HepG2 (cell line): ENCODE results near the gene CACNB4. TPM values are rescaled to one million over a fixed set of nuclear protein-coding genes. Genes with fewer than 3 reads are reported as not detected.

ENCODE experiments used
- ATAC-seq: fragments of 200-7000 bp; cut with Tn5 transposase; 3 replicates; pipeline ENCODE4 v1.9.1; 2020; ENCODE audit warnings: mild to moderate bottlenecking, moderate library complexity
- BruUV-seq: library from RNA; stranded (reverse); fragments of 400-500 nt; replicated peaks from 2 replicates; lab custom pipeline; 2021; lab: Mats Ljungman, UMichigan
- CTCF ChIA-PET: fragments of 300-600 bp; formaldehyde crosslinking; extraction: SDS; loops from one replicate; lab custom pipeline; 2021; ENCODE audit warnings: low total read pairs, inconsistent platforms, low intra/inter-chr PET ratio; lab: Yijun Ruan, JAX
- POLR2A ChIA-PET: fragments of 350-600 bp; sonication (Branson Sonifier 250); formaldehyde crosslinking; loops from one replicate; lab custom pipeline; 2020; ENCODE audit warnings: antibody characterized with exemption, inconsistent platforms; lab: Yijun Ruan, JAX
- DNase-seq: peaks from one replicate; pipeline ENCODE4 v3.0.0-alpha.2; 2015; ENCODE audit warnings: low spot score
- FAIRE-seq: peaks from 3 replicates; lab custom pipeline; 2011; peaks lifted over from hg19 to GRCh38; lab: Jason Lieb, UNC
- H2AFZ ChIP-seq: one replicate; pipeline ENCODE4 v1.6.1; 2011; ENCODE audit warnings: low read length, inconsistent platforms
- H3K27ac ChIP-seq: fragments of 300-600 bp; 3 replicates; pipeline ENCODE4 v1.8.0; 2011; ENCODE audit warnings: mixed run types, mild to moderate bottlenecking, mixed read lengths, low read length, inconsistent platforms; ENCODE audit not compliant: insufficient read depth; ENCODE audit errors: extremely low read length
- H3K27me3 ChIP-seq, 2 experiments: fragments of 200-600 bp in 1 of 2; 2 replicates in 1 of 2; 3 replicates in 1 of 2; pipeline versions ENCODE4 v1.6.0 to v1.8.0; 2011; ENCODE audit warnings: low read length in 2 of 2, mild to moderate bottlenecking in 2 of 2, moderate library complexity in 2 of 2, inconsistent platforms in 1 of 2; ENCODE audit not compliant: insufficient read depth in 2 of 2, control insufficient read depth in 1 of 2
- H3K36me3 ChIP-seq, 2 experiments: fragments of 200-600 bp in 1 of 2; replicated peaks in 1 of 2; 2 replicates in 1 of 2; 3 replicates in 1 of 2; pipeline versions ENCODE4 v1.5.1 to v1.8.0; 2011; ENCODE audit warnings: low read length in 2 of 2, inconsistent platforms in 1 of 2; ENCODE audit not compliant: insufficient read depth in 2 of 2, control insufficient read depth in 1 of 2
- H3K4me1 ChIP-seq: 2 replicates; pipeline ENCODE4 v1.5.1; 2012; ENCODE audit warnings: low read length, inconsistent platforms; ENCODE audit not compliant: insufficient read depth
- H3K4me2 ChIP-seq: 2 replicates; pipeline ENCODE4 v1.6.0; 2011; ENCODE audit warnings: low read depth, low read length, inconsistent platforms
- H3K4me3 ChIP-seq, 3 experiments: fragments of 200-600 bp in 1 of 3; sonication (generic), shearing (Covaris generic) in 1 of 3; replicated peaks in 1 of 3; 2 replicates each; pipeline ENCODE4 v1.5.1; 2011 to 2016; ENCODE audit warnings: low read length in 3 of 3, inconsistent platforms in 2 of 3, low read depth in 2 of 3, mild to moderate bottlenecking in 2 of 3, control low read depth in 1 of 3, mixed read lengths in 1 of 3; ENCODE audit not compliant: insufficient read depth in 1 of 3
- H3K79me2 ChIP-seq: one replicate; pipeline ENCODE4 v1.6.1; 2011; ENCODE audit warnings: low read length, inconsistent platforms; ENCODE audit not compliant: insufficient read depth
- H3K9ac ChIP-seq: 2 replicates; pipeline ENCODE4 v1.6.0; 2011; ENCODE audit warnings: mild to moderate bottlenecking, low read depth, low read length, inconsistent platforms; ENCODE audit not compliant: insufficient read depth
- H3K9me3 ChIP-seq: 2 replicates; pipeline ENCODE4 v1.5.1; 2012; ENCODE audit warnings: mild to moderate bottlenecking, low read length
- H4K20me1 ChIP-seq: 2 replicates; pipeline ENCODE4 v1.6.0; 2011; ENCODE audit warnings: inconsistent platforms, mild to moderate bottlenecking, low read length, moderate library complexity; ENCODE audit not compliant: insufficient read depth
- AHR ChIP-seq: IDR thresholded peaks from 2 replicates; pipeline ENCODE4 v1.6.1; 2018; ENCODE audit warnings: missing genetic modification reagents, missing compliant biosample characterization
- ARHGAP35 ChIP-seq: sonication (generic); formaldehyde crosslinking; IDR thresholded peaks from 2 replicates; pipeline ENCODE4 v1.9.0; 2022; ENCODE audit warnings: mild to moderate bottlenecking, inconsistent platforms, moderate library complexity, missing genetic modification reagents, borderline replicate concordance
- HDAC2 ChIP-seq: sonication (generic); formaldehyde crosslinking; IDR thresholded peaks from 2 replicates; pipeline ENCODE4 v1.4.0; 2020; ENCODE audit warnings: missing genetic modification reagents
- HIVEP1 ChIP-seq: sonication (generic); formaldehyde crosslinking; IDR thresholded peaks from 2 replicates; pipeline ENCODE4 v1.4.0; 2020; ENCODE audit warnings: mild to moderate bottlenecking, missing genetic modification reagents
- NFKB2 ChIP-seq: sonication (generic); formaldehyde crosslinking; IDR thresholded peaks from 2 replicates; pipeline ENCODE4 v1.4.0; 2020; ENCODE audit warnings: missing genetic modification reagents, borderline replicate concordance
- SKI ChIP-seq: fragments of 450-650 bp; IDR thresholded peaks from one replicate; pipeline ENCODE4 v1.6.1; 2018; ENCODE audit warnings: mild to moderate bottlenecking; ENCODE audit not compliant: partially characterized antibody
- ZFP37 ChIP-seq: sonication (generic); formaldehyde crosslinking; IDR thresholded peaks from 2 replicates; pipeline ENCODE4 v1.4.0; 2020; ENCODE audit warnings: missing genetic modification reagents, borderline replicate concordance
- ZNF17 ChIP-seq: sonication (generic); formaldehyde crosslinking; IDR thresholded peaks from 2 replicates; pipeline ENCODE4 v1.5.0; 2020; ENCODE audit warnings: mild to moderate bottlenecking, missing genetic modification reagents
- ZNF331 ChIP-seq: sonication (generic); formaldehyde crosslinking; IDR thresholded peaks from 2 replicates; pipeline ENCODE4 v1.4.0; 2020; ENCODE audit warnings: missing genetic modification reagents
- ZNF644 ChIP-seq: IDR thresholded peaks from 2 replicates; pipeline ENCODE4 v1.6.1; 2016; ENCODE audit warnings: low read depth
- ZNF749 ChIP-seq: sonication (generic); formaldehyde crosslinking; IDR thresholded peaks from 2 replicates; pipeline ENCODE4 v1.8.0; 2022; ENCODE audit warnings: mild to moderate bottlenecking, missing genetic modification reagents, moderate library complexity, borderline replicate concordance
- ZNF891 ChIP-seq: sonication (generic); formaldehyde crosslinking; IDR thresholded peaks from 2 replicates; pipeline ENCODE4 v1.5.0; 2020; ENCODE audit warnings: mild to moderate bottlenecking, missing genetic modification reagents
- WGBS: methylation state at CpG from one replicate; pipeline ENCODE4 v1.1.6; 2017; ENCODE audit warnings: low lambda C conversion rate; 5-methylcytosine and 5-hydroxymethylcytosine counted together
- in situ Hi-C: cut with HindIII; loops from 2 replicates; pipeline ENCODE4 v1.10.0; 2017; ENCODE audit warnings: low pct_unique_long_range_greater_than_20kb; ENCODE audit not compliant: extremely low pct_ligation_motif_present
- intact Hi-C: fragments of 100-400 bp; cut with micrococcal nuclease; formaldehyde crosslinking; loops from one replicate; pipeline ENCODE4 v1.10.0; 2022; ENCODE audit not compliant: unreplicated experiment
- polyA plus RNA-seq, 8 experiments: library from polyadenylated mRNA; depleted of rRNA in 3 of 8; stranded (reverse) in 7 of 8; unstranded in 1 of 8; fragments of >200 nt; fragmentation: Illumina TruSeq in 4 of 8; extraction: Trizol in 4 of 8; gene quantifications; 2 replicates each; pipeline versions ENCODE4 v1.2.1 to v1.2.3, GENCODE V29; 2011 to 2016; ENCODE audit warnings: low read depth in 4 of 8, missing spikeins in 1 of 8, mixed read lengths in 1 of 8; ENCODE audit not compliant: insufficient read depth in 1 of 8
- total RNA-seq, 5 experiments: library from RNA; depleted of rRNA; stranded (reverse); fragments of >200 nt; fragmentation: Illumina TruSeq; extraction: Trizol; gene quantifications; 2 replicates each; pipeline ENCODE4 v1.2.3, GENCODE V29; 2016; ENCODE audit warnings: low read depth in 1 of 5
- TF ChIP-seq, protein P1 (sequence below), 2 experiments: fragments of 450-650 bp in 1 of 2; sonication (generic) in 1 of 2; formaldehyde crosslinking; IDR thresholded peaks; 2 replicates each; pipeline versions ENCODE4 v1.5.0 to v1.8.0; 2020 to 2022; ENCODE audit warnings: mild to moderate bottlenecking in 1 of 2, missing genetic modification reagents in 1 of 2
- TF ChIP-seq, protein P2 (sequence below): sonication (generic); formaldehyde crosslinking; IDR thresholded peaks from 2 replicates; pipeline ENCODE4 v1.4.0; 2020; ENCODE audit warnings: mild to moderate bottlenecking, missing genetic modification reagents
- TF ChIP-seq, protein P3 (sequence below): IDR thresholded peaks from 2 replicates; pipeline ENCODE4 v1.6.1; 2012; ENCODE audit warnings: low read depth, low read length, improper control_type of control experiment
- TF ChIP-seq, protein P4 (sequence below): sonication (generic); formaldehyde crosslinking; IDR thresholded peaks from 2 replicates; pipeline ENCODE4 v1.4.0; 2020; ENCODE audit warnings: missing genetic modification reagents, borderline replicate concordance

CACNB4 gene
- total and polyA plus RNA-seq, 2 of the 13 experiments (the other 11 are each of a cell fraction or from before 2014, with no cell fraction given) = 5.1 to 14.3 TPM

DNA sequence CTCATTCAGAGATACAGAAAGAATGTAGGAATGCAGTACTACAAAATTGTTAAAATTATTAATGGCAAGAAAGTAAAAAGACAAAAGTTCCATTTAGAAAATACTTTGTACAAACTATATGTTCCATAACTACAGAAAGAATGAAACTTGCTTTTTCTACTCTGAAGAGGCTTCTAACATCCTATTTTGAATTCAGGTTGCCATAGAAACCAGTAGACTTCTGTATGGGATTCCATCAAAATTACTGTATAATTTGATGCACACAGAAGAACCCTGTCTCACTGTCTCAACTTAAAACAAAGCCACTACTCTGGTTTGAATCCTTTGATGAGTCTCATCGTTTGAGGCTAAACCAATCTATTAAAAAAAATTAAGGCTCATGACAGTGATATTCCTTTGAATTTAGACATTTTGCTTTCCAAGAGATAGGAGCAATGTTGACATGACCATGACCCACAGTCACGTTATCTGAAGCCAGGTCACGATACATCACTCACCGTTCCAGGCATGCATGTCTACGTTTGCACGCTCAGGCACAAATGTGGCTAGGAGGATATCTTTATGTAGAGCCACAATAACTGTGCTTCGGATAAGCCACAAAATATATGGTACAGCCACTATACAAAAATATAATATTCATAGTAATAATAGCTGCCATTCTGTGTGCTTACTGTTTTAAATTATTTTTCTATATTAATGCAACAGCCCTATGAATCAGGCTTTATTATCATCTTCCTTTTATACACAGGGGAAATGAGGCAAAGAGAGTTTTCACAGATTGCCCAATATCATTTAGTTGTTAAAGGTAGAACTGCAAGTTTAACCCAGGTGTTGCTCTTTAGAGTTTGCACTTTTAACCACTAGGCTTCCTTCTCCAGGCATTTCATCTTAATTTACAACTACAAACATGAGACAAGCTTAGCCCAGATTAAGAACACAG lies 82.4 kb downstream of the CACNB4 start:
- H3K9ac ChIP-seq = no peak overlapping the region
- H3K27me3 ChIP-seq = no peaks in the 10 kb centered on the region
- POLR2A ChIA-PET = no interaction called here
- no peak overlapping the region for H2AFZ ChIP-seq
- under 1% methylated on average over 7 of the region's 7 CpGs for WGBS
- H3K36me3 ChIP-seq = no peaks in the 10 kb centered on the region
- H3K4me3 ChIP-seq = no peak overlapping the region
- peak; percentile 73 for ATAC-seq
- peak; percentile 75 for DNase-seq
- intact Hi-C loops (loop anchor here (5.0 kb wide), 1 partner anchor 384 kb away; no protein-coding TSS in a partner anchor), in situ Hi-C loops (loop anchor here (25.0 kb wide), 1 partner anchor 379 kb away; no protein-coding TSS in a partner anchor)
- no peak overlapping the region for H3K27ac ChIP-seq
- H3K9me3 ChIP-seq = no peaks in the 10 kb centered on the region
- peak overlapping the region; percentile 48 for H3K4me2 ChIP-seq
- no peaks in the 10 kb centered on the region for H4K20me1 ChIP-seq
- FAIRE-seq = no peak
- H3K79me2 ChIP-seq = no peaks in the 10 kb centered on the region
- CTCF ChIA-PET = no interaction called here
- peaks cover 23% of the 10 kb centered on the region for H3K4me1 ChIP-seq
- BruUV-seq = no TSS peak
- TF ChIP-seq ZFP37 = no peak
- no peak for TF ChIP-seq ZNF17 (CRISPR knock-in tag)
- TF ChIP-seq HDAC2 (CRISPR knock-in tag) = peak; percentile 60; the same call in 1 of the 2 replicates
- TF ChIP-seq, protein P1, sequence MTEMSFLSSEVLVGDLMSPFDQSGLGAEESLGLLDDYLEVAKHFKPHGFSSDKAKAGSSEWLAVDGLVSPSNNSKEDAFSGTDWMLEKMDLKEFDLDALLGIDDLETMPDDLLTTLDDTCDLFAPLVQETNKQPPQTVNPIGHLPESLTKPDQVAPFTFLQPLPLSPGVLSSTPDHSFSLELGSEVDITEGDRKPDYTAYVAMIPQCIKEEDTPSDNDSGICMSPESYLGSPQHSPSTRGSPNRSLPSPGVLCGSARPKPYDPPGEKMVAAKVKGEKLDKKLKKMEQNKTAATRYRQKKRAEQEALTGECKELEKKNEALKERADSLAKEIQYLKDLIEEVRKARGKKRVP (CRISPR knock-in tag; IDR thresholded peaks at IDR 0.05) = 0 out of 4 replicates have a peak, but pooled peaks of 1 of the 2 experiments have one; percentile 11
- no peak for TF ChIP-seq ZNF749 (CRISPR knock-in tag)
- TF ChIP-seq ARHGAP35 = no peak
- TF ChIP-seq ZNF644 (CRISPR knock-in tag) = no peak
- peak; percentile 49 for TF ChIP-seq SKI
- TF ChIP-seq HIVEP1 (CRISPR knock-in tag) = no peak
- no peak for TF ChIP-seq NFKB2 (CRISPR knock-in tag)
- TF ChIP-seq, protein P2, sequence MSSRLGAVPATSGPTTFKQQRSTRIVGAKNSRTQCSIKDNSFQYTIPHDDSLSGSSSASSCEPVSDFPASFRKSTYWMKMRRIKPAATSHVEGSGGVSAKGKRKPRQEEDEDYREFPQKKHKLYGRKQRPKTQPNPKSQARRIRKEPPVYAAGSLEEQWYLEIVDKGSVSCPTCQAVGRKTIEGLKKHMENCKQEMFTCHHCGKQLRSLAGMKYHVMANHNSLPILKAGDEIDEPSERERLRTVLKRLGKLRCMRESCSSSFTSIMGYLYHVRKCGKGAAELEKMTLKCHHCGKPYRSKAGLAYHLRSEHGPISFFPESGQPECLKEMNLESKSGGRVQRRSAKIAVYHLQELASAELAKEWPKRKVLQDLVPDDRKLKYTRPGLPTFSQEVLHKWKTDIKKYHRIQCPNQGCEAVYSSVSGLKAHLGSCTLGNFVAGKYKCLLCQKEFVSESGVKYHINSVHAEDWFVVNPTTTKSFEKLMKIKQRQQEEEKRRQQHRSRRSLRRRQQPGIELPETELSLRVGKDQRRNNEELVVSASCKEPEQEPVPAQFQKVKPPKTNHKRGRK = no peak
- TF ChIP-seq, protein P3, sequence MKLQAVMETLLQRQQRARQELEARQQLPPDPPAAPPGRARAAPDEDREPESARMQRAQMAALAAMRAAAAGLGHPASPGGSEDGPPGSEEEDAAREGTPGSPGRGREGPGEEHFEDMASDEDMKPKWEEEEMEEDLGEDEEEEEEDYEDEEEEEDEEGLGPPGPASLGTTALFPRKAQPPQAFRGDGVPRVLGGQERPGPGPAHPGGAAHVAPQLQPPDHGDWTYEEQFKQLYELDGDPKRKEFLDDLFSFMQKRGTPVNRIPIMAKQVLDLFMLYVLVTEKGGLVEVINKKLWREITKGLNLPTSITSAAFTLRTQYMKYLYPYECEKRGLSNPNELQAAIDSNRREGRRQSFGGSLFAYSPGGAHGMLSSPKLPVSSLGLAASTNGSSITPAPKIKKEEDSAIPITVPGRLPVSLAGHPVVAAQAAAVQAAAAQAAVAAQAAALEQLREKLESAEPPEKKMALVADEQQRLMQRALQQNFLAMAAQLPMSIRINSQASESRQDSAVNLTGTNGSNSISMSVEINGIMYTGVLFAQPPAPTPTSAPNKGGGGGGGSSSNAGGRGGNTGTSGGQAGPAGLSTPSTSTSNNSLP = peak; percentile 83
- TF ChIP-seq, protein P4, sequence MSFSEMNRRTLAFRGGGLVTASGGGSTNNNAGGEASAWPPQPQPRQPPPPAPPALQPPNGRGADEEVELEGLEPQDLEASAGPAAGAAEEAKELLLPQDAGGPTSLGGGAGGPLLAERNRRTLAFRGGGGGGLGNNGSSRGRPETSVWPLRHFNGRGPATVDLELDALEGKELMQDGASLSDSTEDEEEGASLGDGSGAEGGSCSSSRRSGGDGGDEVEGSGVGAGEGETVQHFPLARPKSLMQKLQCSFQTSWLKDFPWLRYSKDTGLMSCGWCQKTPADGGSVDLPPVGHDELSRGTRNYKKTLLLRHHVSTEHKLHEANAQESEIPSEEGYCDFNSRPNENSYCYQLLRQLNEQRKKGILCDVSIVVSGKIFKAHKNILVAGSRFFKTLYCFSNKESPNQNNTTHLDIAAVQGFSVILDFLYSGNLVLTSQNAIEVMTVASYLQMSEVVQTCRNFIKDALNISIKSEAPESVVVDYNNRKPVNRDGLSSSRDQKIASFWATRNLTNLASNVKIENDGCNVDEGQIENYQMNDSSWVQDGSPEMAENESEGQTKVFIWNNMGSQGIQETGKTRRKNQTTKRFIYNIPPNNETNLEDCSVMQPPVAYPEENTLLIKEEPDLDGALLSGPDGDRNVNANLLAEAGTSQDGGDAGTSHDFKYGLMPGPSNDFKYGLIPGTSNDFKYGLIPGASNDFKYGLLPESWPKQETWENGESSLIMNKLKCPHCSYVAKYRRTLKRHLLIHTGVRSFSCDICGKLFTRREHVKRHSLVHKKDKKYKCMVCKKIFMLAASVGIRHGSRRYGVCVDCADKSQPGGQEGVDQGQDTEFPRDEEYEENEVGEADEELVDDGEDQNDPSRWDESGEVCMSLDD (CRISPR knock-in tag) = no peak
- 0 out of 2 replicates have a peak, but pooled peaks have one; percentile 24 for TF ChIP-seq ZNF331 (CRISPR knock-in tag)
- TF ChIP-seq ZNF891 = no peak
- peak; percentile 54; the same call in 1 of the 2 replicates for TF ChIP-seq AHR (CRISPR knock-in tag)
